ENCODE measurements around the gene CARMIL3. TPM values are rescaled to one million over a fixed set of nuclear protein-coding genes. Genes with fewer than 3 reads are reported as not detected.

Gene CARMIL3
- total and polyA plus RNA-seq, 2 of the 8 experiments (the other 6 are each of a cell fraction or from before 2014, with no cell fraction given), result 6.0 to 9.0 TPM

GRCh38 chr14:24038686-24039085 is 13.1 kb upstream of the CARMIL3 start (continued):
- TF ChIP-seq KDM1A (IDR thresholded peaks at IDR 0.05; ENCODE audit: borderline replicate concordance, low read length) (no peak), JUN (IDR thresholded peaks at IDR 0.05; ENCODE audit: low read depth, low read length) (no peak), PHF8 (conservative IDR thresholded peaks at IDR 0.05; ENCODE audit: low read depth, low read length) (no peak), TBP (IDR thresholded peaks at IDR 0.05; ENCODE audit: low read depth, low read length) (no peak), RAD21 (IDR thresholded peaks at IDR 0.05 in 1 of 2, conservative IDR thresholded peaks at IDR 0.05 in 1 of 2; ENCODE audit: low read depth in 2 of 2, low read length in 2 of 2) (no peak), BACH1 (IDR thresholded peaks at IDR 0.05; ENCODE audit: low read length) (no peak), YY1 (IDR thresholded peaks at IDR 0.05; ENCODE audit: low read depth, low read length) (no peak), POLR2A (IDR thresholded peaks at IDR 0.05; ENCODE audit: control extremely low read depth in 1 of 2, low read depth in 2 of 2, low read length in 2 of 2) (no peak)

Measured in H1 (cell line).